Activated effector memory CD4-positive, alpha-beta T cell treated with anti-CD3 and anti-CD28 coated beads, Interleukin-2, amount 50 U/mL, for 16 hours (primary cell): ENCODE results near the gene ARID1B.

ENCODE experiments used
- DNase-seq: peaks from one replicate; pipeline ENCODE4 v3.0.0-alpha.2; 2020

Gene ARID1B

DNA sequence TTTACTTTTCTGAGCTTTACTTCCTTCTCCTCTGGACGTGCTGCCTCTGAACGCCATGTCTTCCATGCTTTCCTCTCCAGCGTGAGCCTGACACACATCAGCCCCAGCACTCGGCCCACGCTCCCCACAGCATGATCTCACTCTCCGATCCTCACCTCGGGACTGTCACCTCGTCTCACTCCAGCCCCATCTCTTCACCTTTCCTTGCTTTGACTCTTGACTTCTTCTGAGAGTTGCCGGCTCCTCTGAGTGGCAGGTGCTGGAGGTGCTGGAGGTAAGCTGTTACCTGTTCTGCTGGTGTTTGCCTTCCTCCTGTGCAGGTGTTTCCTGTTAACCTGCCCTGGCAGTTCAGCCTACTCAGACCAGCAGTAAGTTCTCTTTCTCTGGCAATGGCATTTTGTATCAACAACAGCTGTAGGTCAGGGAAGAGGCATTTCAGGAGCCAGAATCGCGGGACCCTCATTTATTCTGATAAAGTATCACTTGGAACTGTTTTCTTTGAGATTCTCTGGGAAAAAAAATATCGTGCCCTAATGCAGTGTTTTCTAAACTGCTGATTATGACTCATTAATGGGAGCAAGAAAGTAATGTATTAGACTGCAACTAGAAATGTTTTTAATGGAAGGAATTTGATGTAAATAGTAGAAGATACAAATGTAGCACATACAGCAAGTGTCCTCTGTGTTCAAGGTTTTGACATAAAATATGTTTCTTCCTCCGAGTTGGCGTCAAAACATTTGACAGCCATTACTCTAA lies 106.5 kb downstream of the ARID1B start:
- no peak for DNase-seq

DNA sequence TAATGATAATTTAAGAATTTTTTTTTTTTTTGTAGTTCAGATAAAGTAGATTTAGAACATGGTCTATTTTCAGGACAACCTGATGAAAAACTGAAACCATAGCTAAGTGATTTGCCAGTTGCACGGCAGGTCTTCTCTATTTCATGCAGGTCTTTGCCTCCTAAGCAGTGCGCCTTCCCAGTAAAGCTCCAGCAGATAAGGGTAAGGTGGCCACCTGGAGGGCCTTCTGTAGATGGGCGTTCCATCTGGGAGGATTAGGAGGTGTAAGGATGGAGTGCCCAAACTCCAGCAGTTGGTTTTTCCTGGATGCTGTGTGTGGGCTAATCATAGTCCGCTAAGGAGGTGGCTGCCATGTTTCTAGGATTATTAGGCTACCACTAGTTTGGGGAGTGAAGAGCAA lies 107.1 kb downstream of the ARID1B start:
- DNase-seq: no peak

DNA sequence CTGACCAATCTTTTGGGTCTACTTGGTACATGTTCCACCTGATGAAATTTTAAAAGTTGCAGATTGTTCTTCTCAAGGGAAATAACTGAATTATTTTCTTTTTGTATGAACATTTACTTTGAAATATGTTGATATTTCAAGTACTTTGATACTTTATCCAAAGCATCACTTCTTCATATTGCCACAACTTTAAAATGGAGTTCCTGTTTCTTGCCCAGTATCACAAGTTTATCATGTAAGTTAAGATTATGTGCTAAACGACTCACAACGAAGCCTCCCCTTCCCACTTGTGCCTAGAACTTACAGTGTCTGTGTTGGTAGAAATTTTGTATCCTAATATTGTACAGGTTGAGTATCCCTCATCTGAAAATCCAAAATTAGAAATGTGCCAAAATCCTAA lies 108.4 kb downstream of the ARID1B start:
- DNase-seq: no peak

DNA sequence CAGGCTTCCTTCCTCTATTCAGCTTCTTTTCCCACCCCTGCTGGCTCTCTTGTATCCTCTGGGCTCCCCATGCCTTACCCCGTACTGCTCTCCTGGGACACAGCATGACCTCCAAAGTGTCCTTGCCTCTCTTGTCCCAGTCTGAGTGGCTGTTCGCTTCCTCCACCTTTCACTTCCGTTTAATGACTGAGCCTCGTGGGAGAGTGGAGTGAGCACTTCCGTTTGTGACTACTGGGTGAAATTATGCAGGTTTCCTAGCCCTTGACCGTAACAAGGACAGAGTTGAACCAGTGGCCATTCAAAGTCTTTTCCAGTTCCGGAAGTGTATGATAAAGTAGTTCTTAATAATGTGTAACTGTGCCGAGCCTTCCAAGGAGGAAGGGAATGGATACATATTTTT lies 109.2 kb downstream of the ARID1B start:
- DNase-seq: no peak

DNA sequence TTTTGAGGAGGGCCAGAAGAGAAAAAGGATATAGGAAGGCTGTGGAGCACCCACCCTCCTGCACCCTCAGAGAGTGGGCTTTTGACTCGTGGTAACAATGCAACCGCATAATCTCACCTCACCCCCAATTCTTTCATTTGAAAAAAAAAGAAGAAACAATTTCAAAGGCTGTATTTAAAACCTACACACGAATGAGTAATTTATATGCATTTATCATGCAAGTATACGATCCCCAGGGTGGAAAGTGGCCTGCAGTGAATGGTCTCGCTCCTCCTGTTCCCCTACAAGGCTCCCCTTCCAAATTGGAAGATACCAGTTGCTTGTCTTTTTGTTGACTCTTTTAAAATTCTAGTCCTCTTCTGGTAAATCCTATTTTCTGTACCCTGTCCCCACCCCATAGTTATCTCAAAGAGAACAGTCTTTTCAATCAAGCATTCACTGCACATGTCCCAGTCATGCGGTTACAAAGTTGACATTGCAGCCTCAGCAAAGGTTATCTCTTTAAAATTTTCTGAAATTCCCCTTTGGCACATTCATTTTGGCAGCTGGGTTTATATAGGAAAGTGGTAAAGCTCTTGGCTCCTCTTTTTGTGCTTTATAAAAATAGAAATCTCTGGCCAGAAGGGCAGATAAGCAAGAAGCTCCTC lies 110.6 kb downstream of the ARID1B start:
- no peak for DNase-seq

DNA sequence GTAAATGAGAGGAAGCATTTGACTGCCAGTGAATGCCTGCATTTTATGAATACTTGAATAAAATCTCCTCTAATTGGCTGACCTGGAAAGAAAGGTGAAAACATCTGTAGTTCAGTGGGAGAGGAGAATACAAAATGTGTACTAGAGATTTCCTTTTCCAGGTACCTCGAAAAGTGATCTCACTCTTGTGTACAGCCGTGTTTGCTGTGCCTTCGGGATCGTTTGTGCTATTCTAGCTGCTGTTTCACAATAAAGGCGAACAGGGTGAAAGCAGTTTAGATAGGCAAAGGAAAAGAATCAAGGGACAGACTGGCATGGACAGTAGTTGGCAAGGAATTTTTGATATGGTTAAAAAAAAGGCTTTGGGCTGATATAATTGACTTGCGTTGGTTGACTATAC lies 112.3 kb downstream of the ARID1B start:
- DNase-seq: no peak

DNA sequence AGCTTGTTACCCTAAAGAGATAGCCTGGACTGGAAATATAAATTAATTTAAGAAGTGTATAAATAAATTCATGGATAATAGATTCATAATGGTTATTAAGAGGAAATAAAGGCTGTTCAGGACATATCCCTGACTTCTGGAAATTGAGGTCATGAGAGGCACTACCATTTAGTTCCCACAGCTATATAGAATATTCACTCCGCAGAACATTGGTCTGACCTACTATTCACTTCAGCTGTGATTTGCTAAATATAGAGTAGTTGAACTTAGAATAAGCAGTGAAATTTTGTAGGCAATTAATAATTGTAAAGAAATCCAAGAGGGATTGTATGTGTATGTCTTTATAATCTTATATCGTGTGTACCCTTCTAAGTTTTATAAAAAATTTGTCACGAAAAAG lies 112.8 kb downstream of the ARID1B start:
- DNase-seq: no peak

DNA sequence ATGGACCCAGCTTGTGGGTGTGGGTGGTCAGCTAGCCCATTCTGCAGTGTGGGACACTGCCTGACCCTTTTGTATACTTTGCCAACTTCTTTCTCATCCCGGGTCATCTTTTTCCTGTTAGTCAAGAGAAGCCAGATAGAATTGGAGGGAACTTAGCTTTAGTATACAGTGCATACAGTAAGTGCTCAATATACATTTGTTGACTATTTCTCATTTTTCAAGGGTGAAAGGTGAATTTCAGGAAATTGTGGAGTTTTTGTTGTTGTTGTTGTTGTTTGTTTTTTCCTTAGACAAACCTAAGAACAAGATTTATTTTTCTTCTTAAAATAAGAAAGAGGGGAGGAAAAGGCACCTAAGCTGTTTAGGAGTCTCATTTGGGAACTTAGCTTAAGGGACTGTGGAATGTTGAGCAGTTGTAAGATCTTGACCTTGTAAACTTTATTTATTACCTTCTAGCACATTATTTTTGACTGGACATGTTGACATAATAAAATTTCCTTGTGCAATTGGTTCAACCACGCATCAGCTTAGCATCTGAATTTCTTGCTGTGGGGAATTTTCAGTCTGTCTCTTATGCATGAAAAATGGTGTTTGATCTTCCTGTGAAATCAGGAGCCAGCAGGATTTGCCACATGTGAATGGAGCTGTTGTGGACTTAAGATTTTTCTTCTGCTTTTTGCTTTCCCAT lies 113.6 kb downstream of the ARID1B start:
- no peak for DNase-seq

DNA sequence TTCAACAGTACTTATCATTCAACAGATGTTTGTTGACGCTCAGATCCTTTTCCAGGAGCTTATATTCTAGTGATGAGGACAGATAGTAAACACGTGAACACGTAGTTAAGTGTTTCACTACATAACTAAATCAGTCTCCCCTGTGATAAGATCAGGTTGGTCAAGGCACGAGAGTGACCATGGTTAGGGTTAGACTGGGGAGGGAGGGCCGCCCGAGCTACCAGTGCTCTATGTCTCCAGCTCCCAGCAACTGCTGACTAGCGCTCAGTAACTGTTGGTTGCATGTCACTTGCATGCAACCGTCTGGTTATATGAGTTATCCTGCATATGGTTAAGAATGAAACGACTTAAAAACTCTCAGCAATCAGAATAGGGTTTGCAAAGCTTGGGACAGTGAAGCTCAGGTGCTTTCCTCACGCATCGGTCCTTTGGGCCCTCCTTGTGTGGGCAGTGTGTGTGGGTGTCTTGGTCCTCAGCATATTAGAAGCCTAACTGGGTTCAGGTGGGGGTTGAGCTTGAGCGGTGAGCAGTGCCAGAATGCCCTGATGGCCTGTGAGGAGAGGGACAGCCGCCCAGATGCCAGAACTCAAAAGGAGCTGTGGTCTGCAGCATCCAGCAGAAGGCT lies 120.8 kb downstream of the ARID1B start:
- no peak for DNase-seq

DNA sequence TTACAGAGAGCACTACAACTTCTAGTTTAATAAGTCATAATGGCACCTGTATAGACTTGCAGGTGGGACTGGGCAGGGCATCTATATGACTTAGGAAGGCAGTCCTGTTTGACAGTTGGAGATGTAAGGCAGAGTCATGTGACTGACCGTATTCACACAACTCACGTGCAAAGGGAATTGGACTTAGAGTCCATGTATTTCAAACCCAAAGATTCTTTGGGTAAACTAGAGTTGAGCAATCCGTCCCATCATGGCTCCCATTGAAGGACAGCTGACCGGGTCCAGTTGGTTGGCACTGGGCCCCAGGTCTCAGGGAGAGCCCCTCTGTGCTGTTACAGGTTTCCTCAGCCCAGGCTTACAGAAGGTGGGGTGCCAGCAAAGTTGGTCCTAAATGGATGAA lies 121.9 kb downstream of the ARID1B start:
- DNase-seq: no peak

DNA sequence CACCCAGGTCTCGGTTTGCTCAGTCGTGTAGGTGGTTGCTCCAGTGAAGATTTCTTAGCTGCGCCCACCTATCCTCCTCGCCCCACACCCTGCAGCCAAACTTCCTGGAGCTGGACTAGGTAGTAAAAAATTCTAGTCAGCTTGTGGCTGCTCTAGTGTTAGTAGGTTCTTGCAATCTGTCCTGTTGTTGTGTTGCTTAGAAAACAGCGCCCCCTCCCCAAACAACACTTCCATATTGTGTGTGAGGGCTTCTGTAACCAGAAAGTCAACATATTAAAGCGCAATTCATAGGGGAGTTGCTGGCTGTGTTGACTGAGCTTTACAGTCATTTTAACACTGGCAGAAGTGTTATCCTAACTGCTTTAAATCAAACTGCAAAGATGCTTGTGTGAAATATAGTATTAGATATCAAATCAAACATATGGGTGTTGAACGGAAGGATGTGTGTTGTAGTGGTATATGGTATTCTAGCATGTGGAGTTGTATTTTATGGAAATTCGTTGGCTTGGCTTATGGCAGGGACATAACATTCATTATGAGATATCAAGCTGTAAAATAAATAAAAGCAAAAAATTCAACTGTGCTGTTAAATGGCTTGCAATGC lies 122.5 kb downstream of the ARID1B start:
- no peak for DNase-seq

DNA sequence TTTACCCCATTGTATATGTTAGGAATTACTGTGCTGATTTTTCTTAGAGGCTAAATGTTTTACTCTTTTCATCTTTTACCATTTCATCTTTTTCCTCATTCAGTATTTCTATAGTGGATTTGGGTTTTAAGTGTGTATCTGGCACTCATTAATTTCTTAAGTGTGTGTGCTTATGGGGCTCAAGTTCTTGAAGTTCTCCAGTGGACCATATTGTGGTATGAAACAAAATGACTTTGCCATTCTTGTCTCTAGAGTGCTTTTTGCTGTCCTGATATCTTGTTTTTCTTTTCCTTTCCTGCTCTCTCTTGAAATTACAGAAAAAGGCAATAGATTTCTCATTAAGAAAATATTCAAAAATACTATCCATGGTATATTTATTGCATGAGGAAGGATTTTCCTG lies 123.1 kb downstream of the ARID1B start:
- DNase-seq: no peak

DNA sequence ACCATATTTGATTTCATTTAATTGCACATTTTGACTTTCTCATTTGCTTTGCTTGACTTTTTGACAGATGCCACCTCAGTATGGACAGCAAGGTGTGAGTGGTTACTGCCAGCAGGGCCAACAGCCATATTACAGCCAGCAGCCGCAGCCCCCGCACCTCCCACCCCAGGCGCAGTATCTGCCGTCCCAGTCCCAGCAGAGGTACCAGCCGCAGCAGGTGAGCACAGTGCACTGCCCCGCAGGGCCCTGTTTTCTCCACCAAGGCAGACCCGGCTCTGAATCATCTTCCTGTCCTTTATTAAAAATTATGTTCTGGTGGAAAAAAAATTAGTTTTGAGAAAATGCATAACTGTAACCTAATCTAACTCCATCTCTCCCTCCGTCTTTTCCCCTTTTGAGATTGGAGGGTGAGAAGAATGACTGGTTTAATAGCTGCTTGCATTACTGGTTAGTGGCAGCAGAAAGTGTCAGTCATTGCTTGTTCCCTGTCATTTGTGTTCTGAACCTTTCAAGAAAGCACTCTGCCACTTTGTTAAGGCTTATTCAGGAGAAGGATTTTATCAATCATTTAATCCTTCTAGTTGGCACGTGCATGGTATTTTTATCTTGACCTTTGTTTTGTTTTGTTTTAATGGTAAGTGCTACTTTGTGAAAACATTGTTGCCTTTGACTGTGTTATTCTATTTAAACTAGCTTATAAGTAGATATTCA lies 124.3 kb downstream of the ARID1B start:
- no peak for DNase-seq

DNA sequence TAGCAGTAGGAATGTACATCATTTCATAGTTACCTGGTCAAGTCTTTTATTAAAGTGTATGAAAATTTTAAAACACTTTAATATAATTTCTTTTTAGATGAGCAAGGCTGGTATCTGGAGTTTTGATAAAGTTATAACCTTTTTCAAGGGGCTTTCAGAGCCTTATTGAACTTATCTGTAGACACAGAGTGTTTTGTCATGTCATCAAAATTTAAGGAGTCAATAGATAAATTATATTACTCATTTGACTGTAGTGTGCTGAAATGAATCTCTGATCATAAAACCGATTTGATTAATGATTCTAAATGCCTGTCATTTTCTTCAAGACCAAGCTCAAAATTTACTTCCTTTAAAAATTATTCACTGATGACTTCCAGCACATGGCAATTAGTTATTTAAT lies 125.6 kb downstream of the ARID1B start:
- no peak for DNase-seq

DNA sequence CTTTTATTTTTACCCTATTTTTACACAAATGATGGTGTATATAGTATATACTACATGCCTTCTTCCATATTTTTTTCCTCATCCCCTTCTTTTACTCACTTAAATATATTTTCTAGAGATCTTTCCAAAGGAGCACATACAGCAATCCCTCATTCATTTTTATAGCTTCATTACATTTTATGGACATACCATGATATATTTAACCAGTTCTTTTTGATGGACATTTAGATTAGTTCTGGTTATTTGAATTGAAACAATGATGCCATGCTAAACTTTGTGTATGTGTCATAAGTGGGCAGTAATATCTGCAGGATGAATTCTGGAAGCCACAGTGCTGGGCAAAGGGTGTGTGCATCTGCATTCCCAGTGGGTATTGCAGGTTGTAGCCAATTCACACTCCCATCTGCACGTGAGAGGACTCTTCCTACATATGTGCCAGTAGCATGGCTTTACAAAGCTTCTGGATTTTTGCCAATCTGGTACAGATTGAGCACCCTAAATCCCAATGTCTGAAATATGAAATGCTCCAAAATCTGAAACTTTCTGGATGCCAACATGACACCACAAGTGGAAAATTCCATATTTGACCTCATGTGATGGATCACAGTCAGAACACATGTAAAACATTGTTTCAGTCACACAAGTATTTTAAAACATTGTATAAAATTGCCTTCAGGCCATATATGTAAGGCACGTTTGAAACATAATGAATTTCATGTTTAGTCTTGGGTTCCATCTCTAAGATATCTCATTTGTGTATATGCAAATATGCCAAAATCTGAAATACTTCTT lies 127.2 kb downstream of the ARID1B start:
- DNase-seq: no peak

DNA sequence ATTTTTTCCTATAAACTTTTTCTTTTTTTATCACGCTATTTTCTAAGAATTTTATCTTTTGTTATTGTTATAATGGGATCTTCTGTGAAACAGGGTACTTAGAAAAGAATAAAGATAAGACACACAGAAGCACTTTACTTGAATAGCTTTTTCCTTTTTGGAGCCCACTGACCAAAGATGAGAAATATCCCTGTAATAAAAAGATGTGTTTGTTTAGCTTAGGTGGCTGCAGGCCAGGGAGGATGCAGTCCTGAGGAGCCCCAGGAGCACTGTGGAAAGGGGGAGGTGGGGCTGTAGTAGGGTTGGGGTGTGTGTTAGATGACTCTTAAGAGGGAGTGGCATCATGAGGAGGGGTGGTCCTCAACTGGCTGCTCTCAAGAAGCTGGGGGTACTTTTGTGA lies 128.6 kb downstream of the ARID1B start:
- no peak for DNase-seq

DNA sequence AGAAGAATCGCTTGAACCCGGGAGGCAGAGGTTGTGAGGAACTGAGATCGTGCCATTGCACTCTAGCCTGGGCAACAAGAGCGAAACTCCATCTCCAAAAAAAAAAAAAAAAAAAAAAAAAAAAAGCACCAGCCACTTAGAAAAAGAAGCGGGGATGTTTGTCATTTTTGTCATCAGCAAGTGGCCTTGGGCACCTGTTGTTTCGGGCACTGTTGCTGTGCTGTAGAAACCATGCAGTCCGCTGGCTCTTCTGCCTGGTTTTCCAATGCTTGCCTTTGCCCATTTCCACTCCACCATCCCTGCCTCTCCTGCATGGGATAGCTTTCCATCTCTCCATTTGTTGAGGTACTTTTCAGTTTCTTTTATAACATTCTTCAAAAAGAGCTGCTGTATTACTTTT lies 129.3 kb downstream of the ARID1B start:
- no peak for DNase-seq

DNA sequence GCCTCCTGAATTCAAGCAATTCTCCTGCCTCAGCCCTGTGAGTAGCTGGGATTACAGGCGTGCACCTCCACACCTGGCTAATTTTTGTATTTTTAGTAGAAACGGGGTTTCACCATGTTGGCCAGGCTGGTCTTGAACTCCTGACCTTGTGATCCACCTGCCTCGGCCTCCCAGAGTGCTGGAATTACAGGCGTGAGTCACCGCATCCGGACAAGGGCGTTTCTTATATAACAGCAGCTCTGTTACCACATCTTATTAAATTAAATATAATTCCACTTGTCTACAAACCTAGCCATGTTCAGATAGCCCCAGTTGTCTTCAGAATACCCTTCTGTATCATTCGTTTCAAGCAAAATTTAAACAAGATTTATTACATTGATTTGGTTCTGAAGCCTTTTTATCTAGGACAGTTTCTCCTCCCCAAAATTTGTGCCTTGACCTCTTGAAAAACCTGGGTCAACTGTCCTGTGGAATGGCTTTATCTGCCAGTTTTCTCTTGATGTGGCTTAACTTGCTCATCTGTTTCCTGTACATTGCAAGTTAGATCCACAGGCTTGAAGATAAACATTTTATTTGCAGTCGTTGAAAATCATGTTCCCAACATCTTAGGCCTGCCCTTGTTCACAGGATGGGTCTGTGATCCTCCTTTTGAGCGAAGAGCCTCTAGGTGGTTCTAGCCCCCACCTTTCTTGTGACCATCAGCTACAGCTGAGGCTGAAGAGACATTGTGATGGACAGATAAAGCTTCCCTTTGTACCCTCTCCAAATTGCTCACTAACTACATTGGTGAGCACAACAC lies 132.2 kb downstream of the ARID1B start:
- DNase-seq: no peak

DNA sequence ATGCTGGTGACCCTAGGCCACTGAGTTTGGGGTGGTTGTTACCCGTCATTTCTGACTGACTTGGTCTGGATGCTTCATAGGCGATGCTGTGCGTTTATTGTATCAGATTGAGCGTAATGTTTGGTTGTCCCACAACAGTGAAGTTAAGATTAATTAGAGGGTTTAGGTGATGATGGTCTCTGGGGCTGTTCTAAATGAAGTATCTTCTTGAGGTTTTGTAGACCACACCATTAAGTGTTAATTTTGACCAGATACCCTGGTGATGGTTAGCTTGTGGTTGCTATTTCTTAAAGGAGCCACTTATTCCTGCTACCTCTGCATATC lies 132.8 kb downstream of the ARID1B start:
- no peak for DNase-seq

DNA sequence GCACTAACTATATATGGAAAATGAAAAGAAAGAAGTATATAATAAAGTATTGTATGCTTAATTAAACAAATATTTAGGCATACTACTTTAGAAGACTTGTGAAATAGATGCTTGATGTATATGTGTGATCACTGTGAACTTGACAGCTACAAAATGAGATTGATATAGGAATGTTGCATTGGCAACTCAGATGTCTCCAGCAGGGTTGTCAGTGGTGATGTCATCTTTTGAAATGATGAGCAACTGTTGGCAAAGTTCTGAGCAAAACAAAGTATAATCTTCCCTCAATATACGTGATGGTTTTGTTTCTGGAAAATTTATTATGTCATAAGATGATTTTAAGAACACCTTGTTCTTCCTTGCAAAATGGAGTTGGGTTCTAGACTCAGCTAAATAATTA lies 133.8 kb downstream of the ARID1B start:
- no peak for DNase-seq

DNA sequence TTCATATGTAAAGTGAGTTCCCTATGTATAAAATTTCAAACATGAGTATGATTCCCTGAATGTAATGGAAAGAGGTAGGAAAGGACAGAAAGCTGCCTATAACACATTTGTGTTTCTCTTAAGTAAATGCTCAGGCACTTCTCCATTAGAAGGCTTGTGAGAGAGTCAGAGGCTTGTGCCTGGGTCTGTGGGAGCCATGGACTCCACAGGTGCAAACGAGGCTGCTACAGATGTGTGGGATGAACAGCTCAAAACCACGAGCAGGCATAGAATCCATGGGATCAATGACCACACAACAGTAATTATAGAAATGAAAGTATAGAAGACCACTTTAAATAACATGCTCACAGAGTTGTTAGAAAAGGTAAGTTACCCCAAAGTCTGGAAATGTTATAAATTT lies 134.4 kb downstream of the ARID1B start:
- DNase-seq: no peak
